ENCODE results near the gene ADK. TPM values are rescaled to one million over a fixed set of nuclear protein-coding genes. Genes with fewer than 3 reads are reported as not detected.

Gene ADK
- total RNA-seq, 1 donor from 2014 or later: 46.1 TPM

GRCh38 chr10:74754381-74754821 lies 603.4 kb downstream of the ADK start:
- POLR2A ChIA-PET: no interaction called here
- intact Hi-C loops (cut with micrococcal nuclease): no loop called here
- peaks cover 9% of the 10 kb centered on the region for H3K4me1 Mint-ChIP-seq
- no peaks in the 10 kb centered on the region for H3K9me3 Mint-ChIP-seq
- H3K27ac Mint-ChIP-seq: no peak overlapping the region
- H3K36me3 Mint-ChIP-seq (ENCODE audit: low read depth): no peaks in the 10 kb centered on the region
- H3K4me3 Mint-ChIP-seq: no peak overlapping the region
- no peak for TF ChIP-seq CTCF (IDR thresholded peaks at IDR 0.05)
- CTCF ChIA-PET: no interaction called here
- no peaks in the 10 kb centered on the region for H3K27me3 Mint-ChIP-seq
- DNase-seq (no peak), ATAC-seq (ENCODE audit: low read depth) (no peak)

- no peak overlapping the region for H3K4me3 Mint-ChIP-seq
- no peaks in the 10 kb centered on the region for H3K36me3 Mint-ChIP-seq (ENCODE audit: low read depth)
- intact Hi-C loops (cut with micrococcal nuclease): no loop called here
- no peaks in the 10 kb centered on the region for H3K27me3 Mint-ChIP-seq
- ChIA-PET POLR2A (no interaction called here), CTCF (no interaction called here)
- H3K4me1 Mint-ChIP-seq: peaks cover 9% of the 10 kb centered on the region
- H3K27ac Mint-ChIP-seq: no peak overlapping the region
- H3K9me3 Mint-ChIP-seq: no peaks in the 10 kb centered on the region
- DNase-seq: no peak
- no peak for TF ChIP-seq CTCF (IDR thresholded peaks at IDR 0.05)
- ATAC-seq (ENCODE audit: low read depth): no peak
Measured at GRCh38 chr10:74755273-74755672, 604.3 kb downstream of the ADK start.

Other genes starting within 250 kb of the ADK start
- 0.10 TPM in 1 of 2 replicates, not detected in the other for gene PLAU, start 240.1 kb upstream of the ADK start, total RNA-seq
- 21.3 and 25.8 TPM in 2 replicates for gene VCL, start 153.1 kb upstream of the ADK start, total RNA-seq
- gene AP3M1, start 393 bp upstream of the ADK start, total RNA-seq: 55.9 and 61.7 TPM in 2 replicates

All from activated B cell treated with CpG ODN at 0.5 μM for 24 hours (primary cell).